NCI-H2107 treated with DMSO at 0.1 percent for 48 hours (cell line): ENCODE results near the gene P3H2.
"Not testable (repeated sequence)": the region's sequence is repeated elsewhere in the genome, so short reads cannot be mapped to it uniquely, and the experiment has no call there.

Experiments used
- DNase-seq: peaks from one replicate; lab custom pipeline; 2025; ENCODE audit not compliant: unreplicated experiment; lab: John Stamatoyannopoulos, UW

The P3H2 gene

GRCh38 chr3:190089711-190090110, 31.0 kb downstream of the P3H2 start:
- no peak for DNase-seq

- no peak for DNase-seq
Observed at GRCh38 chr3:190088890-190089289, 31.8 kb downstream of the P3H2 start.

GRCh38 chr3:190086191-190086590, 34.5 kb downstream of the P3H2 start:
- DNase-seq: no peak

GRCh38 chr3:190084983-190085382, 35.7 kb downstream of the P3H2 start:
- DNase-seq: no peak

GRCh38 chr3:190083635-190084034, 37.1 kb downstream of the P3H2 start:
- DNase-seq: no peak

GRCh38 chr3:190081389-190081788, 39.3 kb downstream of the P3H2 start:
- DNase-seq: no peak

- not testable (repeated sequence) for DNase-seq
Observed at GRCh38 chr3:190079173-190079572, 41.5 kb downstream of the P3H2 start.

GRCh38 chr3:190077395-190078045, 43.2 kb downstream of the P3H2 start:
- no peak for DNase-seq

GRCh38 chr3:190076601-190077394, 43.9 kb downstream of the P3H2 start:
- DNase-seq: no peak

GRCh38 chr3:190076136-190076535, 44.6 kb downstream of the P3H2 start:
- no peak for DNase-seq

GRCh38 chr3:190074817-190075216, 45.9 kb downstream of the P3H2 start:
- DNase-seq: no peak

- DNase-seq: no peak
Observed at GRCh38 chr3:190073264-190074008, 47.3 kb downstream of the P3H2 start.

- DNase-seq: no peak
Observed at GRCh38 chr3:190072856-190073255, 47.8 kb downstream of the P3H2 start.

- not testable (repeated sequence) for DNase-seq
Observed at GRCh38 chr3:190071921-190072320, 48.8 kb downstream of the P3H2 start.

GRCh38 chr3:190070622-190071347, 49.9 kb downstream of the P3H2 start:
- no peak for DNase-seq

- DNase-seq: no peak
Observed at GRCh38 chr3:190065204-190065603, 55.5 kb downstream of the P3H2 start.

GRCh38 chr3:190064659-190065058, 56.0 kb downstream of the P3H2 start:
- no peak for DNase-seq

- DNase-seq: no peak
Observed at GRCh38 chr3:190064112-190064511, 56.6 kb downstream of the P3H2 start.

- no peak for DNase-seq
Observed at GRCh38 chr3:190063490-190063889, 57.2 kb downstream of the P3H2 start.

- DNase-seq: no peak
Observed at GRCh38 chr3:190060192-190060775, 60.4 kb downstream of the P3H2 start.

GRCh38 chr3:190059242-190059590, 61.5 kb downstream of the P3H2 start:
- DNase-seq: no peak
